HG03064 (cell line): ENCODE data around the gene HOXB4.

ENCODE experiments used
- ATAC-seq: cut with Tn5 transposase; IDR thresholded peaks from one replicate; pipeline ENCODE4 v1.9.1; 2021; ENCODE audit warnings: low read depth; ENCODE audit not compliant: unreplicated experiment

The HOXB4 gene

GRCh38 chr17:48577946-48578615 is at the start of gene HOXB4:
TSS of gene HOXB4 (minus strand) at chr17:48578350. CDS start at chr17:48578319, 31 bp downstream.
- ATAC-seq = no peak

DNA sequence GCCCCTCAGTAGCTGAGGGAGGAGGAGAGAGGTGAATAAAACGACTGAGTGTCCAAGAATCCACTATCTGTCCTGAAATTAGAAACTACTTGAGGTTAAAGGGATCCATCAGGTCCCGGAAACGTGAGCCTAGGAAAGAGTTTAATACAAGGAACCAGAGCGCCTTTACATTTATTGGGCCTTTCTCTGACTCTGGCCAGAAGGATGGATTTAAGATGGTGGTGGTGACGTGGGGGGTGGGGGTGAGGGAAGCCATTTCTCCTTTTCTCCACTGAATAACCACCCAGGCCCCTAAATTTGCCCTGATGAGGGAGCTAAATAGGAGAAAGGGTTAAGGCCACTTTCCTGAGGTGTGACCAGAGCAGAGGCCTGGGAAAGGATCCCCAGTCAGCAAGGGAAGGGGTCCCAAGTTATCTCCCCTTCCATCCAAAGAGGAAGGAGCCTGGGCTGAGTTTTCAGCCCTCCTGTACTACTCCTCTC is 49.0 kb upstream of the HOXB4 start:
- no peak for ATAC-seq

GRCh38 chr17:48626245-48627117 is 48.3 kb upstream of the HOXB4 start, which contains the start of gene HOXB9:
TSS of gene HOXB9 (minus strand) at chr17:48626358. CDS start at chr17:48626269, 89 bp downstream.
- ATAC-seq = no peak

- ATAC-seq = no peak
Observed at GRCh38 chr17:48625495-48626244, 47.5 kb upstream of the HOXB4 start.

- ATAC-seq = no peak
Observed at GRCh38 chr17:48624544-48625494, 46.7 kb upstream of the HOXB4 start.

GRCh38 chr17:48624118-48624517 is 46.0 kb upstream of the HOXB4 start:
- no peak for ATAC-seq

DNA sequence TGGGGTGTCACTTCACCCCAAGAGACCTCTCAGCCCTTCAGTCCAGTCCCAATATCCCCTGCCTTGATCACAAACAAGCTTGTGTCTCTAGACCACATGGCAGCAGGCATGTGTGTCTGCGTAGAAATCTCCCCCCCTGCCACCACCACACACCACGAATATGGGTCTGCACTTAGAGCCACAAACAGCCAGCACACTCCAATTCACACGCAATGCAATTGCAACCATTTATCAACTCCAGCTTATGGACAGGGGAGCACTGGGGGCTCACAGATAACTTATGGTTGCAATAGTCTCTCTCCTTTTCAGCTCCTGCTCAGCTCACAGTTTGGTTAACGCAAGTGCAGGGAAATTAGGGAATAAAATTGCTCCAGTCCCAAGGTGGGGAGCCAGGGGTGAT is 45.4 kb upstream of the HOXB4 start:
- ATAC-seq = no peak

- ATAC-seq = no peak
Observed at GRCh38 chr17:48622857-48623256, 44.7 kb upstream of the HOXB4 start.

- ATAC-seq = no peak
Observed at GRCh38 chr17:48621410-48622392, 43.6 kb upstream of the HOXB4 start.

- ATAC-seq = no peak
Observed at GRCh38 chr17:48620461-48621139, 42.5 kb upstream of the HOXB4 start.

GRCh38 chr17:48619826-48620449 is 41.8 kb upstream of the HOXB4 start:
- no peak for ATAC-seq

DNA sequence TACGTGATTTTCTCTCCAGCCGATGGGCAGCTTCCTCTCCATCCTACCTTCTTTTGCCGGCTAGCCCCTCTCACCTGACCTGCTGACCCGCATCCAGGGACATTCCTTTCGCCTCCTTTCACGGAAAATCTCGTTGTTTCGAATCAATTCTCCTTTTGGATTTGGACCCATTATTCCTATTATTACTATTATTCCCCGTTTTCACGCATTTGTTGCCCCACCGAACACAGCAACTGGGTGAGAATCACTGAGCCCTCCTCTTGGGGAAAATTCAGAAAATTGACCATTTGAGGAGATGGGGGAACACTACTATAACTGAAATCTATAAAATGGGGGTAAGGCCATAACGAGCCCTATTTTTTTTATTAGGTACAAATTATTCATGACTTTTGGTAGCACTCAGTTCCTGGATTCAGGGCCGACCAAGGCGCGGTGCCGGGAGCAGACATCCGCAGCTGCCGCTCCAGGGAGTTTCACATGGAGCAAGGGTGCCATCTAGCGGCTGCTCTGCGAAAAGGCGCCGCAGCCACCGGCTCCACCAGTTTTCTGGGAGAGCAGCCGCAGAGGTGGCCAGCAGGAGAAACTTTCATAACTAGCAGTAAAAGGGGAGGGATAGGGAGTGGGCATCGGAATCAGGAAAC is 40.2 kb upstream of the HOXB4 start:
- ATAC-seq = no peak

DNA sequence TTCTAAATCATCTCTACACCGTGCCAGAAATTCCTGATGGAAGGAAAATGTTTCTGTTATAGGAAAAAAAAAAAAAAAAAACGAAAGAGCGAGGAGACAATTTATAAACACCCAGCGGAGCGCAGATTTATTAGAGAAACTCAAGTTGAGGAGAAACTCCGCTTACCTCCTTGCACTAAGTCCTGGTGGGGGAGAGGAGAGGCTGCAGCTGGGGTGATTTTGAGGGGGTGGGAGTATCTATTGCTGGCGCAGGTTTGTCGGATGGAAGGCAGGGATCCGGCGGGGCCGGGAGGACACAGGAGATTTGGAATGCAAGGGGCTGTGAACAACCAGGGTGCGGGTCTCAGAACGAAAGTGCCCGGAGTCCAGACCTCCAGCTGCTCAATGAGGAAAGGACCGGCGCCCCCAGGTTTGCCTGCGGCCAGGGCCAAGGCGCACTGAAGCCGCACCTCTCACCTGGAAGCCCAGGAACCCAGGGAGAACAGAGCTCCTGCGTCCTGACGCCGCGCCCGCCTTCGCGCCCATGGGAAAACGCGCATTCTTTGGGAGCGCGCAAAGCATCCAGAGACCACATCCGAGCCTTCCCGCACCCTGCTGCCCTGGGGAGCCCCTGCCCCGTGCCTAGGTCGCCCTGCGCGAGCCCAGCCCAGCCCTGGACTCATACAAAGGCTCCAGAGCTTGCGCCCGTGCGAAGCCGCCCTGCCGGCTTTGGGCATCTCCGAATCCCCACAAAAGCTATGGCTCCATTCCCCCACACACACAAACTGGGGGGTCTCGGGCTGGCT is 39.5 kb upstream of the HOXB4 start:
- ATAC-seq = no peak

- no peak for ATAC-seq
Observed at GRCh38 chr17:48616717-48617470, 38.7 kb upstream of the HOXB4 start.

- no peak for ATAC-seq
Observed at GRCh38 chr17:48615963-48616716, 38.0 kb upstream of the HOXB4 start.
